Parathyroid adenoma (tissue), 2 donors: ENCODE data around the gene TTLL10.
A peak's percentile ranks its signal among the peaks of the same experiment; 100 is the strongest.

Experiments used
- H2AFZ ChIP-seq: fragments of 300-600 bp; sonication (generic); one replicate; pipeline ENCODE4 v1.7.0; 2017; ENCODE audit warnings: antibody characterized with exemption, mild to moderate bottlenecking
- H3K27ac ChIP-seq: fragments of 300-600 bp; sonication (generic); one replicate; pipeline ENCODE4 v1.7.0; 2017
- H3K27me3 ChIP-seq: fragments of 300-600 bp; sonication (generic); one replicate; pipeline ENCODE4 v1.7.0; 2017; ENCODE audit warnings: low read length; ENCODE audit not compliant: control insufficient read depth, insufficient read depth
- H3K36me3 ChIP-seq: fragments of 300-600 bp; sonication (generic); one replicate; pipeline ENCODE4 v1.7.0; 2017; ENCODE audit warnings: low read length; ENCODE audit not compliant: control insufficient read depth, insufficient read depth
- H3K4me1 ChIP-seq: fragments of 300-600 bp; sonication (generic); one replicate; pipeline ENCODE4 v1.7.0; 2017; ENCODE audit warnings: control low read depth
- H3K4me2 ChIP-seq: fragments of 300-600 bp; sonication (generic); one replicate; pipeline ENCODE4 v1.7.0; 2017; ENCODE audit warnings: low read length
- H3K4me3 ChIP-seq: fragments of 300-600 bp; sonication (generic); one replicate; pipeline ENCODE4 v1.7.0; 2017; ENCODE audit warnings: low read depth, low read length
- H3K79me2 ChIP-seq: fragments of 300-600 bp; sonication (generic); one replicate; pipeline ENCODE4 v1.7.0; 2017; ENCODE audit warnings: control low read depth
- H3K9ac ChIP-seq: fragments of 300-600 bp; sonication (generic); one replicate; pipeline ENCODE4 v1.7.0; 2017; ENCODE audit warnings: mild to moderate bottlenecking
- H3K9me3 ChIP-seq: fragments of 300-600 bp; sonication (generic); one replicate; pipeline ENCODE4 v1.7.0; 2017; ENCODE audit warnings: low read length; ENCODE audit not compliant: control insufficient read depth
- TF ChIP-seq, protein P1 (sequence below): fragments of 300-600 bp; sonication (generic); IDR thresholded peaks from one replicate; pipeline ENCODE4 v1.7.0; 2017; ENCODE audit warnings: antibody characterized with exemption, mild to moderate bottlenecking
- donor health status: primary hyperparathyroidism.

The TTLL10 gene

DNA sequence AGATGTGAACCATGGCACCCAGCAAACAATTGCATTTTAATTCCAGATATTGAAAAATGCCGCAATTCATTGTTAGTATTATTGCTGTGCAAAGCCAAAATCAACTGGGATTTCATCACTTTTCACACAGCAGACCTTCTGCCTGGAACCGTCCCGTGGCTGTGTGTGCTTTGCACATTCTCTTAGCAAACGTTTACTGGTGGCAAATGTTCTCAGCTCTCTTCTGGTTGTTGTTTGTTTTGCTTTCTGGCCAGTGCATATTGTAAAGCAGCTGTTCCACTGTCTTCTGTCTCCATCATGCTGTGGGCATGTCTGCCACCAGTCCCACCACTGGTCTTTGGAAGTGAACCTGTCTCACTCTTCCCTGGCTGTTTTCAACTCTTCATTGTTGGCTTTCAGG is 19.8 kb upstream of the TTLL10 start:
- Histone ChIP-seq H3K27ac (no peak overlapping the region), H3K4me1 (no peaks in the 10 kb centered on the region), H3K4me2 (no peak overlapping the region), H3K36me3 (no peaks in the 10 kb centered on the region), H3K79me2 (no peaks in the 10 kb centered on the region), H3K27me3 (no peaks in the 10 kb centered on the region), H3K9ac (no peak overlapping the region), H3K9me3 (no peaks in the 10 kb centered on the region), H3K4me3 (no peak overlapping the region), H2AFZ (no peak overlapping the region)
- TF ChIP-seq, protein P1, sequence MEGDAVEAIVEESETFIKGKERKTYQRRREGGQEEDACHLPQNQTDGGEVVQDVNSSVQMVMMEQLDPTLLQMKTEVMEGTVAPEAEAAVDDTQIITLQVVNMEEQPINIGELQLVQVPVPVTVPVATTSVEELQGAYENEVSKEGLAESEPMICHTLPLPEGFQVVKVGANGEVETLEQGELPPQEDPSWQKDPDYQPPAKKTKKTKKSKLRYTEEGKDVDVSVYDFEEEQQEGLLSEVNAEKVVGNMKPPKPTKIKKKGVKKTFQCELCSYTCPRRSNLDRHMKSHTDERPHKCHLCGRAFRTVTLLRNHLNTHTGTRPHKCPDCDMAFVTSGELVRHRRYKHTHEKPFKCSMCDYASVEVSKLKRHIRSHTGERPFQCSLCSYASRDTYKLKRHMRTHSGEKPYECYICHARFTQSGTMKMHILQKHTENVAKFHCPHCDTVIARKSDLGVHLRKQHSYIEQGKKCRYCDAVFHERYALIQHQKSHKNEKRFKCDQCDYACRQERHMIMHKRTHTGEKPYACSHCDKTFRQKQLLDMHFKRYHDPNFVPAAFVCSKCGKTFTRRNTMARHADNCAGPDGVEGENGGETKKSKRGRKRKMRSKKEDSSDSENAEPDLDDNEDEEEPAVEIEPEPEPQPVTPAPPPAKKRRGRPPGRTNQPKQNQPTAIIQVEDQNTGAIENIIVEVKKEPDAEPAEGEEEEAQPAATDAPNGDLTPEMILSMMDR = no peak

DNA sequence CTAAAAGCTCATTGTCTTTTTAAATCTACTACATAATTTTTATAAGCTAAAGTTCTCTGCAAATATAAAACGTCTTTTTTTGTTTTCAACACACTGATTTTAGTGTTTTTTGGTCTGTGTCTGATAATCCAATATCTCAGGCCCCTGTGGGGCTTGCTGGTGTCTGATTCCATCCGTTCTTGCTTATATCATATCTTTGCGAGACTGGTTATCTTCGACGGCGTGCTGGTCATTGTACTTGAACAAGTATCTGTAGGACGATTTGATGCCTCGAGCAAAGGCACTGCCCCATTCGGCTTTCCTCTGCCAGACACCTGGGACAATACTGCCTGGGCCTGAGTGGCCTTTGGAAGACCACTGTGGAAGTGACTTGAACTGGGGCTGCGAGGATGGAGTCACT is 18.4 kb upstream of the TTLL10 start:
- Histone ChIP-seq H3K27me3 (no peaks in the 10 kb centered on the region), H3K36me3 (no peaks in the 10 kb centered on the region), H3K4me2 (no peak overlapping the region), H3K27ac (no peak overlapping the region), H3K9me3 (no peaks in the 10 kb centered on the region), H3K79me2 (no peaks in the 10 kb centered on the region), H3K4me3 (no peak overlapping the region), H3K9ac (no peak overlapping the region), H2AFZ (no peak overlapping the region), H3K4me1 (no peaks in the 10 kb centered on the region)
- TF ChIP-seq, protein P1 = no peak

DNA sequence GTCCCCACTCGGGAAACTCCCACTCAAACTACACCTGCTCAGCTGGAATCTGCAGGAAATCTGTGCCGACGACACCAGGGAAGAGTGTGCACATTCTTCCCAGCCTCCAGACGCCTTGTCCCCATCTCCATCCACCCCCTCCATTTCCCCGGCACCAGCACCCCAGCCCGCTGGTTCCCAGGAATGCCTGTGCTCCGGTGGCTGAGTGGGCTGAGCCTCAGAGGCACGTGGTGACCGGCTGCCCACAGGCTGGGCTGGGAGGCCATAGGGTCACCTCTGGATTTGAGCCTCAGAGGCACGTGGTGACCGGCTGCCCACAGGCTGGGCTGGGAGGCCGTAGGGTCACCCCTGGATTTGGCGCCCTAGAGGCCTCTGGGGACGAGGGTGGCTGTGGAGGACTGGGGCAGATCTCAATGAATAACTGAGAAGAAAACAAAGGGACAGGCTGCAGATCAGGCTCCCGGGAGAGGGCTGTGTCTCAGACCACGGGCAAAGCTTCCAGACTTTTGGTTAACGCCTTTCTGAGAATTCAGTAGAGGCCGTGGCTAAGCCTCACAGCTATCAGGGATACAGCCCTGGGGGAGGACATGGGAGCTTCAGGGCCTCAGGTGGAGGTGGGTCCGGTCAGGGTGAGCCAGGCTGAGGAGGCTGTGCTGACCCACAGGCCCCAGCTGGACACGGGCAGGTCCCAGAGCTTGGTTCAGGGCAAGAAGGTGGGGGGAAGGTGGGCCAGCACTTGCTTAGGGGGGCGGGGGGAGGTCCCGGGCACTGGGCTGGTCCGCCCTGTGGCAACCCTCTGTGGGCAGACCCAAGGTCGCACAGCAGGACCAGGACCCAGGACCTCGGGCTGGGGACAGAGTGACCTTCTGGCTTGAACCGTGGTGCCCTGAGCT is 17.3 kb upstream of the TTLL10 start:
- Histone ChIP-seq H3K4me1 (no peaks in the 10 kb centered on the region), H3K4me3 (no peak overlapping the region), H3K27me3 (no peaks in the 10 kb centered on the region), H3K36me3 (no peaks in the 10 kb centered on the region), H3K4me2 (no peak overlapping the region), H3K79me2 (no peaks in the 10 kb centered on the region), H3K9ac (no peak overlapping the region), H2AFZ (no peak overlapping the region), H3K27ac (no peak overlapping the region), H3K9me3 (no peaks in the 10 kb centered on the region)
- TF ChIP-seq, protein P1 = no peak

- Histone ChIP-seq H3K4me3 (no peak overlapping the region), H3K4me2 (no peak overlapping the region), H3K9ac (no peak overlapping the region), H3K27me3 (no peaks in the 10 kb centered on the region), H3K4me1 (no peaks in the 10 kb centered on the region), H2AFZ (no peak overlapping the region), H3K36me3 (no peaks in the 10 kb centered on the region), H3K9me3 (no peaks in the 10 kb centered on the region), H3K27ac (no peak overlapping the region), H3K79me2 (no peaks in the 10 kb centered on the region)
- TF ChIP-seq, protein P1 = no peak
Observed at GRCh38 chr1:1157033-1157365, 16.7 kb upstream of the TTLL10 start.

GRCh38 chr1:1157426-1157913 is 16.2 kb upstream of the TTLL10 start:
- no peaks in the 10 kb centered on the region for H3K4me1 ChIP-seq
- peak overlapping the region; percentile 46 for H3K9ac ChIP-seq
- no peaks in the 10 kb centered on the region for H3K9me3 ChIP-seq
- H3K79me2 ChIP-seq = no peaks in the 10 kb centered on the region
- TF ChIP-seq, protein P1 = no peak
- peak overlapping the region; percentile 80 for H3K4me2 ChIP-seq
- no peaks in the 10 kb centered on the region for H3K36me3 ChIP-seq
- peak overlapping the region; percentile 62 for H3K4me3 ChIP-seq
- H3K27me3 ChIP-seq = no peaks in the 10 kb centered on the region
- peak overlapping the region; percentile 91 for H2AFZ ChIP-seq
- H3K27ac ChIP-seq = peak overlapping the region; percentile 81
